AG10803 (cell line): ENCODE results near the gene HTR7.

Experiments
- DNase-seq: peaks from one replicate; pipeline ENCODE4 v3.0.0; 2010; ENCODE audit warnings: low read depth
- H3K4me3 ChIP-seq: 2 replicates; pipeline ENCODE4 v1.5.1; 2011; ENCODE audit warnings: mild to moderate bottlenecking, low read length, control low read depth
- CTCF ChIP-seq: conservative IDR thresholded peaks from 2 replicates; pipeline ENCODE4 v1.5.1; 2011; ENCODE audit warnings: mild to moderate bottlenecking, low read length, control low read depth, inconsistent platforms

The HTR7 gene

GRCh38 chr10:90806677-90807076 is 51.2 kb downstream of the HTR7 start:
- no peak overlapping the region for H3K4me3 ChIP-seq
- no peak for TF ChIP-seq CTCF
- DNase-seq = no peak

DNA sequence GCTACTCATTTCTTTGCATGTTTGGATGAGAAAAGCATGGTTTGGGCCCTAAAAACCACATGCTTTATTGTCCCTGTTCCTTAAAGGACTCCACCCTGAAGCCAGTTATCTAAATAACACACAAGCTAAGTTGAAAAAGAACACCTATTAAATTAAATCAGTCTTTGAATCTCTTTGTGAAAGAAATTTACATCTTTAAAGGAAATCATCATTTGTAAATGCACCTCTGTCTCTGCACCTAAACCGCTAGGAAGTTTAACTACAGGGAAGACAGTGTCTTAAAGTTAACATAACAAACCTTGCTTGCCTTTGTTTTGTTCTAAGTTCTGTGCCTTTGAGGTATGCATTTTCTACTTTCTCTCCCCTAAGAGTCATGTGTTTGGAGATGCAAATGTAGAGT is 52.6 kb downstream of the HTR7 start:
- no peak for TF ChIP-seq CTCF
- no peak for DNase-seq
- no peak overlapping the region for H3K4me3 ChIP-seq

DNA sequence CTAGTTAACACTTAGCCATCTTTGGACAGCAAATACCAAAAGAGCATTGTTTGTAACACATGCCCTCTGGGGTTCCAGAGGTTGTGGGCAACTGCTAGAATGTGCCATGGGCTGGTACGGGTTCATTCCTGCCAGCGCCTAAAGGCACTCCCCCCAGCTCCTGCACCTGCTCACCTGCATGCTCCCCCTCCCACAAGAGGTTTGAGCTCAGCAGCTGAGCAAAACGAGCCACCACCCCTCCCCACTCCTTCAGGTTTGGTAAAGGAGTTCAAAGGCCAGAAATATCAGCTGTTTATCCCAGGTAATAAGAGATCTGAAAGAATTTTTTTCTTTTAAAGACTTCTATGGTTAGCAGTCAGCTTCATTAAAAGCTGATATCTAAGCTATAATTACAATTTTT is 53.5 kb downstream of the HTR7 start:
- no peak for TF ChIP-seq CTCF
- H3K4me3 ChIP-seq = no peak overlapping the region
- DNase-seq = no peak

DNA sequence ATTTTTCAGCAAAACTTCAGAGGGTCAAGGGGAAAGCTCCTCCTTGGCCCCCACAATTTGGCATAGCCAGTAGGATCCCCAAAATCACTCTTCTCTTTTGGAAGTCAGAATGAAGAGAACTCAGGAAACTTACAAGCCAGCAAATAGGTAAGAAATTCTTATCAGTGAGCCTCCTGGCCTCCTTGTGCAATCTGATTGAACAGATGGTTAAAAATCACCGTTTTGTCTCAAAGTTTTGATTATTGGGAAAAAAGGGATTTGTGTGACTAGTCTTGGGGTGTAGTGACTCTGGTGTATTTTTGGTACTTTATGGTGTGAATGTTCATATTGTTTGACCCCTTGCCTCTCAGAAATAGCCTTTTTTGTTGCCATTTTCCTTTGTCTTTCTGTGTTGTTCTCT is 56.2 kb downstream of the HTR7 start:
- DNase-seq = no peak
- H3K4me3 ChIP-seq = no peak overlapping the region
- TF ChIP-seq CTCF = no peak

- no peak overlapping the region for H3K4me3 ChIP-seq
- no peak for DNase-seq
- no peak for TF ChIP-seq CTCF
Observed at GRCh38 chr10:90800232-90800796, 57.5 kb downstream of the HTR7 start.

GRCh38 chr10:90799172-90799571 is 58.7 kb downstream of the HTR7 start:
- no peak overlapping the region for H3K4me3 ChIP-seq
- no peak for DNase-seq
- no peak for TF ChIP-seq CTCF

DNA sequence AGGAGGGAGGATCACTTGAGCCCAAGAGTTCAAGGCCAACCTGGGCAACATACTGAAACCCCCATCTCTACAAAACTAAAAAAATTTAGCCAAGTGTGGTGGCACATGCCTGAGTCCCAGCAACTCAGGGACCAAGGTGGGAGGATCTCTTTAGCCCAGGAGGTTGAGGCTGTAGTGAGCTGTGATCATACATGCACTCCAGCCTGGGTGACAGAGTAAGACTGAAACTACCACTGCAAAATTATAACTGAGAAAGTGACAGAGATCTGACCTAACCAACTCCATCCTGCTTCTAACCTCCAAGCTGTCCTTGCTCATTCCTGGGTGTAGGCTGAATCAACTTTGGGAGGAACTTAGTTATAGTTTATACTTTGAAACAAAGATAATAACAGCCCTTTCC is 59.4 kb downstream of the HTR7 start:
- DNase-seq = no peak
- H3K4me3 ChIP-seq = no peak overlapping the region
- no peak for TF ChIP-seq CTCF
